B cell (primary cell): ENCODE results near the gene FER. TPM values are rescaled to one million over a fixed set of nuclear protein-coding genes. Genes with fewer than 3 reads are reported as not detected.

ENCODE experiments used
- ATAC-seq: fragments of 200-7000 bp; cut with Tn5 transposase; one replicate; pipeline ENCODE4 v1.10.0; 2021; ENCODE audit warnings: low read depth, mild to moderate bottlenecking, moderate number of reproducible peaks, moderate library complexity
- CTCF ChIA-PET: fragments of 350-600 bp; sonication (Branson Sonifier 250); formaldehyde crosslinking; loops from one replicate; lab custom pipeline; 2021; ENCODE audit warnings: antibody characterized with exemption, inconsistent platforms; lab: Charles Lee
- POLR2A ChIA-PET: fragments of 350-600 bp; sonication (Branson Sonifier 250); formaldehyde crosslinking; loops from one replicate; lab custom pipeline; 2021; ENCODE audit warnings: antibody characterized with exemption; lab: Charles Lee
- DNase-seq: peaks from one replicate; pipeline ENCODE4 v3.0.0; 2013
- H2AFZ ChIP-seq: 2 replicates; pipeline ENCODE4 v1.6.1; 2012; ENCODE audit warnings: mild to moderate bottlenecking, low read depth, low read length; ENCODE audit not compliant: insufficient read depth, poor library complexity, severe bottlenecking
- H3K27ac ChIP-seq, 2 donors: 1 replicate in 1 of 2; 2 replicates in 1 of 2; pipeline ENCODE4 v1.5.1; 2012 to 2013; ENCODE audit warnings: low read length in 2 of 2, mild to moderate bottlenecking in 2 of 2, moderate library complexity in 1 of 2
- H3K27me3 ChIP-seq, 4 experiments: fragments of 200-600 bp in 1 of 4; sonication (generic) in 1 of 4; replicated peaks in 1 of 4; 1 replicate in 2 of 4; 2 replicates in 2 of 4; pipeline versions ENCODE4 v1.6.1 to v1.7.0; 2013 to 2016; ENCODE audit warnings: low read length in 3 of 4, mild to moderate bottlenecking in 2 of 4, mixed read lengths in 1 of 4, moderate library complexity in 1 of 4; ENCODE audit not compliant: insufficient read depth in 4 of 4, control insufficient read depth in 3 of 4; ENCODE audit errors: control extremely low read depth in 1 of 4
- H3K36me3 ChIP-seq, 2 experiments: replicated peaks in 1 of 2; 1 replicate in 1 of 2; 2 replicates in 1 of 2; pipeline versions ENCODE4 v1.6.1 to v1.7.1; 2013; ENCODE audit warnings: low read length in 1 of 2; ENCODE audit not compliant: insufficient read depth in 2 of 2, control insufficient read depth in 1 of 2; ENCODE audit errors: control extremely low read depth in 1 of 2, extremely low read depth in 1 of 2
- H3K4me1 ChIP-seq, 2 donors: fragments of 200-600 bp in 1 of 2; sonication (generic) in 1 of 2; 1 replicate in 1 of 2; 2 replicates in 1 of 2; pipeline versions ENCODE4 v1.5.1 to v1.6.1; 2013 to 2017; ENCODE audit warnings: low read length in 2 of 2; ENCODE audit not compliant: control insufficient read depth in 2 of 2, insufficient read depth in 2 of 2
- H3K4me2 ChIP-seq: replicated peaks from 2 replicates; pipeline ENCODE3; 2012; ENCODE audit warnings: mild to moderate bottlenecking, low read depth, low read length; ENCODE audit not compliant: poor library complexity, severe bottlenecking
- H3K4me3 ChIP-seq, 5 experiments: fragments of 200-600 bp in 1 of 5; sonication (generic) in 1 of 5; 1 replicate in 3 of 5; 2 replicates in 2 of 5; pipeline versions ENCODE4 v1.5.1 to v1.7.0; 2011 to 2016; ENCODE audit warnings: low read length in 4 of 5, mild to moderate bottlenecking in 4 of 5, low read depth in 2 of 5, control low read depth in 1 of 5, moderate library complexity in 1 of 5; ENCODE audit not compliant: insufficient read depth in 1 of 5; ENCODE audit errors: control extremely low read depth in 1 of 5, extremely low read depth in 1 of 5
- H3K79me2 ChIP-seq: fragments of 200-600 bp; sonication (generic); one replicate; pipeline ENCODE4 v1.6.0; 2016; ENCODE audit warnings: low read length; ENCODE audit not compliant: control insufficient read depth, insufficient read depth
- H3K9ac ChIP-seq: fragments of 200-600 bp; sonication (generic); 2 replicates; pipeline ENCODE4 v1.6.1; 2017; ENCODE audit warnings: mild to moderate bottlenecking, low read length, moderate library complexity
- H3K9me3 ChIP-seq, 3 donors: one replicate each; pipeline versions ENCODE4 v1.6.1 to v1.7.1; 2013; ENCODE audit warnings: low read length in 2 of 3; ENCODE audit not compliant: control insufficient read depth in 2 of 3, insufficient read depth in 1 of 3; ENCODE audit errors: control extremely low read depth in 1 of 3
- H4K20me1 ChIP-seq: 2 replicates; pipeline ENCODE4 v1.6.0; 2012; ENCODE audit warnings: mild to moderate bottlenecking, low read length; ENCODE audit not compliant: insufficient read depth, control insufficient read depth, poor library complexity, severe bottlenecking
- H3K27ac Mint-ChIP-seq: one replicate; pipeline ENCODE4 v1.8.0; 2021; ENCODE audit warnings: mixed read lengths
- H3K27me3 Mint-ChIP-seq: one replicate; pipeline ENCODE4 v1.8.0; 2021; ENCODE audit warnings: mixed read lengths
- H3K4me1 Mint-ChIP-seq: one replicate; pipeline ENCODE4 v1.8.0; 2021; ENCODE audit warnings: mixed read lengths
- H3K4me3 Mint-ChIP-seq: one replicate; pipeline ENCODE4 v1.8.0; 2021; ENCODE audit warnings: mixed read lengths
- H3K9me3 Mint-ChIP-seq: one replicate; pipeline ENCODE4 v1.8.0; 2022; ENCODE audit warnings: mixed read lengths; ENCODE audit not compliant: insufficient read depth
- EZH2 ChIP-seq: IDR thresholded peaks from 2 replicates; pipeline ENCODE4 v1.6.1; 2012; ENCODE audit warnings: borderline replicate concordance, low read depth, mild to moderate bottlenecking, moderate library complexity, low read length; ENCODE audit not compliant: insufficient read depth, poor library complexity, severe bottlenecking
- WGBS: methylation state at CpG from one replicate; pipeline ENCODE4 v1.1.5; 2013; ENCODE audit warnings: missing lambda C conversion rate; ENCODE audit not compliant: insufficient coverage; 5-methylcytosine and 5-hydroxymethylcytosine counted together
- intact Hi-C: fragments of 100-400 bp; cut with micrococcal nuclease; formaldehyde crosslinking; loops from one replicate; pipeline ENCODE4 v1.10.0; 2022
- polyA plus RNA-seq: library from polyadenylated mRNA; depleted of rRNA; stranded (reverse); fragments of >200 nt; gene quantifications from 2 replicates; pipeline ENCODE4 v1.2.3, GENCODE V29; 2012
- total RNA-seq, 2 donors: library from RNA; stranded (reverse); fragments of 120-200 nt in 1 of 2; gene quantifications; 1 replicate in 1 of 2; 2 replicates in 1 of 2; pipeline versions ENCODE4 v1.2.3 to v1.2.4, GENCODE V29; 2013 to 2022
- TF ChIP-seq, protein P1 (sequence below): fragments of 200-600 bp; IDR thresholded peaks from one replicate; pipeline ENCODE4 v1.8.0; 2022; ENCODE audit warnings: antibody characterized with exemption, mild to moderate bottlenecking

FER gene
- total and polyA plus RNA-seq, 2 donors (not counting 1 experiment from before 2014, with no cell fraction given) = 1.3 to 41.3 TPM

DNA sequence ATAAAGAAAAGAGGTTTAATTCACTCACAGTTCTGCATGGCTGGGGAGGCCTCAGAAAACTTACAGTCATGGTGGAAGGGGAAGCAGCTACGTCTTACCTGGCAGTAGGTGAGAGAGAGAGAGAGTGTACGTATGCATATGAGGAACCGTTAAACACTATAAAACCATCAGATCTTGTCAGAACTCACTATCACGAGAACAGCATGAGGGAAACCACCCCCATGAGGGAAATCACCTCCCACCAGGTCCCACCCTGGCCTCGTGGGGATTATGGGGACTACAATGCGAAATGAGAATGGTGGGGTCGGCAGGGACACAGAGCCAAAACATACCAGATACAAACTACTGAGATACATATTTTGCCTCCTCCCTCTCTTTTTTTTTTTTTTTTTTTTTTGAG, 10.8 kb upstream of the FER start:
- no peak for ATAC-seq
- no peaks in the 10 kb centered on the region for H3K9me3 Mint-ChIP-seq
- POLR2A ChIA-PET = no interaction called here

DNA sequence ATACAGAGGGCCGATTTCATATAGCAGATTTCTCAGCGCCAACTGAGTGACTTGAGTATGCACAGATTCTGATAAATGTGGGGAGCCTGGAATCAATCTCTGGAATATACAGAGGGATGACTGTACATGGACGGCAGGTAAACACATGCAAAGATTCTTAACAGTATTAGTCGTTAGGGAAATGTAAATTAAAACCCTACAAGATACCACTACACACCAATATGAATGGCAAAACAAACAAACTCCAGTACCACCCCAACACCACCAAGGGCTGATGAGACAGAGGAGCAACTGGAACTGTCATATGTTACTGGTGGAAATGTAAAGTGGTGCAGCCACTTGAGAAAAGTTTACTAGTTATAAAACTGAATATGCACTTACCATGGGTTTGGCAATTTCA, 8.3 kb upstream of the FER start:
- Histone ChIP-seq H3K79me2 (no peaks in the 10 kb centered on the region), H3K27ac (no peak overlapping the region), H3K4me1 (no peaks in the 10 kb centered on the region), H3K9ac (no peak overlapping the region), H3K27me3 (no peaks in the 10 kb centered on the region), H3K4me2 (no peak overlapping the region), H2AFZ (no peak overlapping the region), H4K20me1 (no peaks in the 10 kb centered on the region), H3K4me3 (no peak overlapping the region), H3K9me3 (no peaks in the 10 kb centered on the region), H3K36me3 (no peaks in the 10 kb centered on the region)
- intact Hi-C loops = no loop called here
- ChIA-PET CTCF (no interaction called here), POLR2A (no interaction called here)
- TF ChIP-seq EZH2 = no peak
- TF ChIP-seq, protein P1, sequence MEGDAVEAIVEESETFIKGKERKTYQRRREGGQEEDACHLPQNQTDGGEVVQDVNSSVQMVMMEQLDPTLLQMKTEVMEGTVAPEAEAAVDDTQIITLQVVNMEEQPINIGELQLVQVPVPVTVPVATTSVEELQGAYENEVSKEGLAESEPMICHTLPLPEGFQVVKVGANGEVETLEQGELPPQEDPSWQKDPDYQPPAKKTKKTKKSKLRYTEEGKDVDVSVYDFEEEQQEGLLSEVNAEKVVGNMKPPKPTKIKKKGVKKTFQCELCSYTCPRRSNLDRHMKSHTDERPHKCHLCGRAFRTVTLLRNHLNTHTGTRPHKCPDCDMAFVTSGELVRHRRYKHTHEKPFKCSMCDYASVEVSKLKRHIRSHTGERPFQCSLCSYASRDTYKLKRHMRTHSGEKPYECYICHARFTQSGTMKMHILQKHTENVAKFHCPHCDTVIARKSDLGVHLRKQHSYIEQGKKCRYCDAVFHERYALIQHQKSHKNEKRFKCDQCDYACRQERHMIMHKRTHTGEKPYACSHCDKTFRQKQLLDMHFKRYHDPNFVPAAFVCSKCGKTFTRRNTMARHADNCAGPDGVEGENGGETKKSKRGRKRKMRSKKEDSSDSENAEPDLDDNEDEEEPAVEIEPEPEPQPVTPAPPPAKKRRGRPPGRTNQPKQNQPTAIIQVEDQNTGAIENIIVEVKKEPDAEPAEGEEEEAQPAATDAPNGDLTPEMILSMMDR = no peak
- ATAC-seq (no peak), DNase-seq (no peak)
- Mint-ChIP-seq H3K27me3 (peaks cover 10% of the 10 kb centered on the region), H3K4me1 (peaks cover 2% of the 10 kb centered on the region), H3K4me3 (no peak overlapping the region), H3K9me3 (no peaks in the 10 kb centered on the region), H3K27ac (no peak overlapping the region)
- 100% methylated on average over 2 of the region's 4 CpGs for WGBS

More for the DNA sequence above, 10.8 kb upstream of the FER start:
- Histone ChIP-seq H3K27me3 (no peaks in the 10 kb centered on the region), H3K27ac (no peak overlapping the region), H3K9me3 (no peaks in the 10 kb centered on the region), H3K4me2 (no peak overlapping the region), H2AFZ (no peak overlapping the region), H3K4me3 (no peak overlapping the region), H4K20me1 (no peaks in the 10 kb centered on the region), H3K79me2 (no peaks in the 10 kb centered on the region), H3K4me1 (no peaks in the 10 kb centered on the region), H3K9ac (no peak overlapping the region), H3K36me3 (no peaks in the 10 kb centered on the region)
- Mint-ChIP-seq H3K27me3 (peaks cover 10% of the 10 kb centered on the region), H3K4me3 (no peak overlapping the region), H3K4me1 (peaks cover 2% of the 10 kb centered on the region), H3K27ac (no peak overlapping the region)
- intact Hi-C loops = no loop called here
- no peak for TF ChIP-seq EZH2
- TF ChIP-seq, protein P1 = no peak
- DNase-seq = peak; percentile 21
- CTCF ChIA-PET = no interaction called here
- WGBS = no CpG with 5 or more reads among the region's 7 CpGs
